H1 (cell line): ENCODE measurements around the gene FOXN4.

ENCODE experiments used
- CEBPB ChIP-seq: IDR thresholded peaks from 2 replicates; pipeline ENCODE4 v1.6.1; 2012; ENCODE audit warnings: low read depth, low read length
- CHD1 ChIP-seq: IDR thresholded peaks from 2 replicates; pipeline ENCODE4 v1.6.1; 2012; ENCODE audit warnings: low read depth, low read length, improper control_type of control experiment
- EGR1 ChIP-seq: IDR thresholded peaks from 2 replicates; pipeline ENCODE4 v1.6.1; 2011; ENCODE audit warnings: low read depth, low read length, borderline replicate concordance
- JUN ChIP-seq: IDR thresholded peaks from 2 replicates; pipeline ENCODE4 v1.6.1; 2011; ENCODE audit warnings: low read depth, mild to moderate bottlenecking, improper control_type of control experiment, low read length
- KDM5A ChIP-seq: fragments of 200-600 bp; IDR thresholded peaks from 2 replicates; pipeline ENCODE4 v1.7.1; 2012; ENCODE audit warnings: mild to moderate bottlenecking, low read length, inconsistent platforms, mixed read lengths
- PHF8 ChIP-seq: fragments of 200-600 bp; sonication (generic); conservative IDR thresholded peaks from 2 replicates; pipeline ENCODE4 v1.7.1; 2012; ENCODE audit warnings: low read depth, mild to moderate bottlenecking, inconsistent platforms, low read length, moderate library complexity
- POLR2A ChIP-seq, 2 experiments: IDR thresholded peaks; 1 replicate in 1 of 2; 2 replicates in 1 of 2; pipeline ENCODE4 v1.6.1; 2011; ENCODE audit warnings: low read depth in 2 of 2, low read length in 2 of 2, mild to moderate bottlenecking in 2 of 2; ENCODE audit errors: control extremely low read depth in 1 of 2
- RNF2 ChIP-seq: fragments of 200-900, 300-1000 bp; sonication (generic); IDR thresholded peaks from 2 replicates; pipeline ENCODE4 v1.7.1; 2016; ENCODE audit warnings: borderline replicate concordance, low read depth, mild to moderate bottlenecking, antibody characterized with exemption, low read length; ENCODE audit not compliant: poor library complexity, severe bottlenecking; ENCODE audit errors: missing control alignments
- SUZ12 ChIP-seq: fragments of 200-600 bp; sonication (generic); IDR thresholded peaks from 2 replicates; pipeline ENCODE4 v1.6.1; 2012; ENCODE audit warnings: mild to moderate bottlenecking, inconsistent platforms, low read length, moderate library complexity, mixed read lengths
- TAF1 ChIP-seq: IDR thresholded peaks from 2 replicates; pipeline ENCODE4 v1.6.1; 2011; ENCODE audit warnings: mild to moderate bottlenecking, low read depth, low read length
- TCF12 ChIP-seq: IDR thresholded peaks from 2 replicates; pipeline ENCODE4 v1.6.1; 2011; ENCODE audit warnings: low read depth, mild to moderate bottlenecking, low read length
- USF2 ChIP-seq: IDR thresholded peaks from 2 replicates; pipeline ENCODE4 v1.6.1; 2011; ENCODE audit warnings: low read length, improper control_type of control experiment

GRCh38 chr12:109296431-109296830, 12.7 kb downstream of the FOXN4 start:
- TF ChIP-seq JUN (no peak), TAF1 (no peak), POLR2A (IDR thresholded peaks at IDR 0.05; ENCODE audit: control extremely low read depth in 1 of 2, low read depth in 2 of 2, low read length in 2 of 2) (no peak), RNF2 (no peak), EGR1 (no peak), TCF12 (no peak), CHD1 (no peak), KDM5A (no peak), USF2 (no peak), CEBPB (no peak), SUZ12 (no peak), PHF8 (no peak)
